ENCODE measurements around the gene C2orf49. TPM values are rescaled to one million over a fixed set of nuclear protein-coding genes. Genes with fewer than 3 reads are reported as not detected.

Gene C2orf49
- 33.5 TPM for total RNA-seq

DNA sequence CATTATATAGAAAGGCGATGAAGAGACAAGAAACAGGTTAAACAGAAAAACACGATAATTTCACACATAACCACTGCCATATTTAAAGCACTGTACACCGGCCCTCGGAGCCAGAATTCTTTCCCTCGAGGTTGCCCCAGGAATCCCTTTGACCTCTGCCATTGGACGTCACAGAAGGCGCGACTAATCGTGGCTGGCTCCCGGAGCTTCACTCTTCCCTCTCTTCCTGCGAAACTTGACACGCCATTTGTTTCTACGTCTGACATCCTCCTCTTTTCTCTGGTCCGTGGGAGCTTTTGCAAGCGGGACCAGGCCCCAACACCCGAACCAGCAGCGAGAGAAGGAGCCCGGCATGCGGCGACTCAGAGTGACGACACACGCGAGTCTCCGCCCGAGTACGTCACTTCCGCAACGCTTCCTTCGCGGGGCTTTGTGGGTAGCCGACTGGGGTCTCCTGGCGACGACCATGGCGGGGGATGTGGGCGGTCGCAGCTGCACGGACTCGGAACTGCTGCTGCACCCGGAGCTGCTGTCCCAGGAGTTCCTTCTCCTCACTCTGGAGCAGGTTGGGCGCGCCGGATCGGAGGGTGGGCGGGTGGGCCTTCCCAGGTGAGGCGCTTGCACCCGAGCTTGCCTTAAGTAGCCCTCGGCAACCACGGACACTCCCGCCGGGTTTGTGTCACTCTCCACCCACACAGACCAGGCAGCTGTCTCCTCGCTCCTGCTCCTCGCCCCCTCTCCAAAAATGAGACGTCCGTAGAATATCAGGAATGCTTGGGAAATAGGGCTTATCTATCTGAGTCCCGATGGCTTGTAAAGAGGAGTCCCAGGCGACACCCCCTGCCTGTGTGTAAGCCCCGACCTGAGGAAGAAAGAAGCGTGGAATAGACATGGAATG lies at the start of gene C2orf49:
Gene C2orf49 (plus strand): TSS at position 419 of the 898 bp plus-strand sequence. CDS start 48 bp downstream, at position 467.
- peak; percentile 88 for DNase-seq

- DNase-seq: no peak
Observed at GRCh38 chr2:105287692-105288091, 49.6 kb upstream of the C2orf49 start.

- no peak for DNase-seq
Observed at GRCh38 chr2:105288133-105288532, 49.2 kb upstream of the C2orf49 start.

DNA sequence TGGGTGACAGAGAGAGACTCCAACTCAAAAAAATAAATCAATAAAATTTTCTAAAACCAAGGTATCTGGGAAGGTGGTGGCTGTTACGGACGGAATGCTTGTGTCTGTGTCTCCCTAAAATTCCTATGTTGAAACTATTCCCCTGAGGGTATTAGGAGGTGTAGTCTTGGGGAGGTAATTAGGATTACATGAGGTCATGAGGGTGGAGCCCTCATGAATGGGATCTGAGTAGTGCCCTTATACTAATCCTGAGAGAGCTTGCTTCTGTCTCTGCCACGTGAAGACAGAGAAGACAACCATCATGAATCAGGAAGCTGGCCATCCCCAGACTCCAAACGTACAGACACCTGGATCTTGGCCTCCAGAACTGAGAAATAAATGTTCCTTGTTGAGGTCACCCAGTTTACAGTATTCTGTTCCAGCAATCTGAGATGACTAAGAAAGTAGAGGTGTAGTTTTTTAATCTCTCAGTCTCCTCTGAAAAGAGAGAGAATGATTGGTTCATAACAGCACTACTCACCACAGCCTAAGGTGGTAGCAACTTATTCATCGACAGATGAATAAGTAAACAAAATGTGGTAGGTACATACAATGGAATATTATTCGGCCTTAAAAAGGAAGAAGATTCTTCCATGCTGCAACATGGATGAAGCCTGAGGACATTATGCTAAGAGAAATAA lies 46.2 kb upstream of the C2orf49 start:
- no peak for DNase-seq

DNA sequence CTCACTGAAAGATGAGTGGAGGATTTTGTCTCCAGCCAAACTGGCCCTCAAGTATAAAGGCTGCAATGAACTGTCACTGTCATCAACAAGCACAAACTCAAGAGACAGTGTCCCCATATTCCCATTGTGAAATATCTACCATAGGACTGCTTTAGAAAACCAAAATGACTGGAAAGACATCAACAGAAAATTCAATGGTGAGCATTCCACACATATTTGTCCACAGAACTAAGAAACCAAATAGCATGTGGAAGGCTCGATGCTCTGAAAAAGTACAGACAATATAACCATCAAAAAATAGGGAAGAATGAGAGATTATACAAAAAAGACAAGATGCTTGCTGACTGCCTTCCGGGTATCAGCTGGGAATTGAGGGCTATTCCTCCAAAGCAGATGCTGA lies 45.4 kb upstream of the C2orf49 start:
- DNase-seq: no peak

DNA sequence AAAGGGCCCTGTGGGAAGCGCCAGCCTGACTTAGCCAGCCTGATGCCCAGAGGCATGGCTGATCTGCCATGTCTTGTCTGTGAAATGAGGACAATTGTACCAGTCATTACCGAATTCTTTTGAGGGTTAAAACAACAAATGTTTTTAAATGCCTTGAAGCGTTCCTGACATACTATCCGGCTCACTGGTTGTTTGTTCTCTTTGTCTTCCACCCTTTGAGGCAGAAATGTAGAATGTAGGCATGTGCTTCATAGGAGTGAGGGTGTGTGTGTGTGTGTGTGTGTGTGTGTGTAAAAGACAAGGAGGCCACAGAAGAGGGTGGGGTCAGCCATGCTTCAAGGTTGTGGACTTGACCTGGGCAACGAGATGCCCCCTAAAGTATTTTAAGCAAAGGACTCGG lies 43.3 kb upstream of the C2orf49 start:
- DNase-seq: no peak

DNA sequence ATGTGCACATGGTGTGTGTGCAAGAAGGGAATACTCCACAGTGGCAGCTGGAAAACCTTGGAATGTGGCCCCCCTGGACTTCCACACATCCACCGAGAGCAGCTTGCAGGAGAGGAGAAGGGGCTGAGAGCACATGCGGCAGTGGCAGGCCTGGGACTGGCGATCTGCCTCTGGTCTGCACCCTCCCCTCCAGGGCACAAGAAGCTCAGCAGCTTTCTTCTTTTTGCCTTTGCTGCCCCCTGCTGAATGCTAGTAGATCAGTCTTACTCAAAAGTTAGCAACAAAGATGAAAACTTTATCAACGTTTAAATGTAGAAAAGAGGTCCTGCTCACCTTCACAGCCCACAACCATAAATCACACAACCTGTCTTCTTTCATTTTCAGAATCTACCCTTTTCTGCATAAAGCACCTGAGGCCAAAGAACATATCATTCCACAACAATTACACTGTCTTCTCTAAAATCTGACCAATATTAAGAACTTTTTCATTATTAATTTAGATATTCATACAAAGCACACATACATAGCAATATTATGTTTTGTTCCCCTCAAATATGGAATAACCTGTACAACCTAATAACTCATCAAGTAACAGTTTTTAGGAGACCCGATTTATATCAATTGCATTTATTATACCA lies 42.4 kb upstream of the C2orf49 start:
- DNase-seq: peak; percentile 43

DNA sequence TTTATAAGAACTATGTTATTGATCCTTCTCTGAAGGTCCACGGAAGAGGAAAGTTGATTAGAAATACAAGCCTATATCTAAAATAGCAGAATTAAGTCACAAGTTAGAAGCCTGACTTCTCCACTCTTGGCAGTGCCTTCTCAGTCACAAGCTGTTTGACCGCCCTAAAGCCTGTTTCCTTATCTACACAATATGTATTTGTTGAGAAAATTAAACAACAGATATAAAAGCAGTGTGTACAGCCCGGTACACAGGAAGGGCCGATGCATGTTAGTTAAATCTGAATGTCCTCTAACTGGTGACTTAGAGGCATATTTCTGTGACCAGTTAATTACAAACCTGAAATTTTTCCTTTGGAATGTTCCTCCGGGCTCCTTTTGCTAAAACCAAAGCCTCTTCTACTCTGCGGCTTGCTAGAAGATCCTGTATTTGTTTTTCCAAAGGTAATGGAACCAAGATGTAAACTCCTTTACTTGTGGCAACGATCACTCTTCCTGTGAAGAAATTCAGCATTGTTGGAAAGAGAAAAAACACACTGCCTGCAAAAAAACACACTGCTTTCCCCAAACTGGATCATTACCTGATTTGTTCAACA lies 41.2 kb upstream of the C2orf49 start:
- no peak for DNase-seq

DNA sequence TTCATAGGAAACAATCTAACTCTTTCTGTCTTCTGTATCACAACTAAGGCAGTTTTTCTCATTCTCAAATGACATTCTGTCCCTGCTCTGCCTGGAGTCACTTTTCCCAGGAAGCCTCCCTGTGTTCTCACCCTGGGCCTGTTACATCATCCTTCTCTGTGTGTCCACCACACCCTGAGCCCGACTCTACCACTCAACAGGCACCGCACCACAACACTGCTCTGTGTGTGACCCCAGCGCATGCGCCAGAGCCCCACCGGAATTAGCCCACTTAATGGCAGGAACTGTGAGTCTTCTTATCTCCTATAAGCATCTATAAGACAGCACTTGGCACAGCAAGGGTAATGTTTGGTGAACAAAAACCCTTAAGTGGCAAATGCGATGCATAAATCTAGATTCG lies 40.1 kb upstream of the C2orf49 start:
- DNase-seq: no peak

DNA sequence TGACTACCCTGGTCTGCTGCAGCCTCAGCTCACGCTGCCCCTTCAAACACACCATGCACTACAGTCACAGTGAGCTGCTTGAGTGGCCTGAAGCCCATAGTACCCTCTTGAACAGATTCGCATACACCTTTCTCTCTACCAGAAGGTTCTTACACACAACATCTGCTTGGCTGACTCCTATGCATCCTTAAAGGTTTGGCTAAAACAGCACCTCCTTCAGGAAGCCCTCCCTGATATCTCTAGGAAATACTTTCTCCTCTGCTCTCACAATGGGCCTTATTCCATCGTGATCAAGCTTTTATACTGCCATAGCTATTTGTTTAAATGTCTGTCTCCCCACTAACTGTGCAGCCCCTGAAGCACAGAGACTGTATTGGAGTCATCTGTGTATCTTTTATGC lies 39.3 kb upstream of the C2orf49 start:
- DNase-seq: no peak

DNA sequence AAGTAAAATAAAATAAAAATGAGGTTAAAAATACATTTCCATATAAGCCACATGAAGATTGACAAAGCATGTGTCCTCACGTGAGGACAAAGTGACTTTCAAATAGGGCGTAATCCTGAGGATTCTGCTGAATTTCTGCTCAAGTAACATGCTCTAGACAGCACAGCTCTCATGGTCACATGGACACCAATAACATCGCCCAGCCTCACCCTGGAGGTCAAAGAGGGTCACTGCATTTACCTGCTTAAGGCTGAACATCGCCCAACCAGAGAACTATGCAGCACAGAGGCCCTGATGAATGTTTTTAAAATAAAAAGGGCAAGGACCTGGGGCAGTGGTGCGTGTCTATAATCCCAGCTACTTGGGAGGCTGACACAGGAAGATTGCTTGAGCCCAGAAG lies 38.0 kb upstream of the C2orf49 start:
- no peak for DNase-seq

- no peak for DNase-seq
Observed at GRCh38 chr2:105301646-105302045, 35.7 kb upstream of the C2orf49 start.

DNA sequence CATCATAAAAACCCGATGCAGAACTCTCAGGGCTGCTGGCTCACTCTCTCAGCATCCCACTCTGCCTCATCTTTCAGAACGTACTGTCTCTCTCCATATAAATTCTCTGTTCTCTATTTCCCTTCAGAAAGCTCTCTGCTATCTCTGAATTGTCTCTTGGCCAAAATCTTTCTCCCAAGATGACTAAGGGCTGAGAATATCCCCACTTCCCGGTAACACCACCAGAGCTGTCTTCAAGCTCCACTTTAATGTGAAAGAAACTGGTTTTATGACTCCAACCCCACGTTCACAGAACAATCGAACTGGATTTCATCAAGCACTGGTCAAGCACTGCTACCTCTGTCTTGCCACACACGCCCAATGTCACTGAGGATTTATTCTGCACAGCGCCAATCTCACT lies 30.2 kb upstream of the C2orf49 start:
- no peak for DNase-seq

- no peak for DNase-seq
Observed at GRCh38 chr2:105307550-105307949, 29.8 kb upstream of the C2orf49 start.

DNA sequence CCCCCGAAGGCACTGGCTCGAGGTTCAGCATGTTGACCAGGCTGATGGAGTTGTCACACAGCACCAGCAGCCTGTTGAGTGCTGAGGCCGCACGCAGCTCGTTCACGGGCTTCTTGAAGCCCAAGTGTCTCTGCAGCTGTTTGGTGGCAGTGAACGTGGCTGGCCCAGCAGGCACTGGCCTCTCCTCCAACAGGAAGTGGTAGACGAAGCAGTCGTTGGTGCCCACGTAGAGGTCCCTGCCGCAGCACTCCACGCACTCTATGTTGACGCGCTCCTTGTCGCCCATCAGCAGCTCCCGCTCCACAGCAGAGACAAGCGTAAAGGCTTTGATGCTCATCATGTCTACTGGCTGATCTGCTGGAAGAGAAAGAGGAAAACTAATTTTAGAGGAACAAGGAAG lies 29.4 kb upstream of the C2orf49 start:
- DNase-seq: no peak

DNA sequence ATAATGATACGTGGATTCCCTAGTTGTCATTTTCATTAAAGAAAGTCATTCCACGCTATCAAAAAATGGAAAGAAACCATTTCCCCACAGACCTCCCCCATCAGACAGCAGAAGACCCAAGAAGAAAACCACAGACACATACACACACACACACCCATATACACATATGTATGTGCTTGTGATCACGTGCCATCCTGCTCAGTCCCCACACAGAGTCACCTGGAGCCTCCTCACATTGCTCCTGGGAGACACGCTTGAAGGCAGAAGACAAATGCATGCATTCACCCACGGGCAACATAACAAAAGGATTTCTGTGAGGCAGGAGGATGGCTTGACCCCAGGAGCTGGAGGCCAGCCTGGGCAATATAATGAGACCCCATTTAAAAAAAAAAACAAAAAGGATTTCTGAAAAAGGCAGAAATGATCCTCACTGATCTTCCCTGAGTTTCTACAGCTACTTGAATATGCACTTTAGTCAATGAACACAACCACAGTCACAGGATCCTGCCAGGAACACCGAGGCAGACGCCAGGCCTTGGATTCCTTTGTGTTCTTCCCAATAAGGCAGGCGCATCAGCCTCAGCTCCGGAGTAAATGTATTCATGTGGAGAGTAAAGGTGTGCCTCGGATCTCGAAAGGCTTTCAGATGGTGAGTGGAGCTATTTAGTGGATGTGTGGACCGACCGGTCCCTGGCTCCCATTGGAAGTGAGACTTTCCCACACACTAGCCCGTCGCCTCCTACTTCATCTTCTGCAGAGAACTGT lies 28.8 kb upstream of the C2orf49 start:
- no peak for DNase-seq

GRCh38 chr2:105309147-105309545 lies 28.2 kb upstream of the C2orf49 start:
- DNase-seq: no peak

DNA sequence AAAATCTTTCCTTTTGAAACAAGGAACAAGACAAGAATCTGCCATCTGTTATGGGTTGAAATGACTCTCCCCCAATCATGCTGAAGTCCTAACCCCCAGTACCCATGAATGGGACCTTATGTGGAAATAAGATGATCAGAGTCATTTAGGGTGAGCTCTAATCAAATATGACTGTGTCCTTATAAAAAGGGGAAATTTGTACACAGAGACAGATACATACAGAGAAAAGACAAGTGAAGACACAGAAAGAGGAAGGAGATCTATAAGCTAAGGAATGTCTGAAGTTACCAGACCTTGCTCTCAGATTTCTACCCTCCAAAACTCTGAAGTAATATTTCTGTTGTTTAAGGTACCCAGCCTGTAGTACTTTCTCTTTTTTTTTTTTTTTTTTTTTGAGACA lies 23.5 kb upstream of the C2orf49 start:
- no peak for DNase-seq

DNA sequence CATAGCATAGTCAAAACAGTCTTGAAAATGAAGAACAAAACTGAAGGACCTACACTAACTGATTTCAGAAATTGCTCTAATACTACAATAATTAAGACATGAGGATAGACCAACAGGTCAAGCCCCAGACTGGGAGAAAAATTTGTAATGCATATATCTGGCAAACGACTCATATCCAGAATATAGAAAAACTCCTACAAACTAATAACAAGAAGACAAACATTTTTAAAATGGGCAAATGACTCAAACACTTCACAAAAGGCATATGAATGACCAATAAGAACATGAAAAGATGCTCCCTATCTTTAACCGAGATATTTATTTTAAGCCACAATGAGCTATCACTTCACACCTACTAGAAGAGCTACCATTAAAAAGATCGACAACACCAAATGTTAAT lies 22.0 kb upstream of the C2orf49 start:
- DNase-seq: no peak

GRCh38 chr2:105317937-105318336 lies 19.4 kb upstream of the C2orf49 start:
- DNase-seq: no peak

DNA sequence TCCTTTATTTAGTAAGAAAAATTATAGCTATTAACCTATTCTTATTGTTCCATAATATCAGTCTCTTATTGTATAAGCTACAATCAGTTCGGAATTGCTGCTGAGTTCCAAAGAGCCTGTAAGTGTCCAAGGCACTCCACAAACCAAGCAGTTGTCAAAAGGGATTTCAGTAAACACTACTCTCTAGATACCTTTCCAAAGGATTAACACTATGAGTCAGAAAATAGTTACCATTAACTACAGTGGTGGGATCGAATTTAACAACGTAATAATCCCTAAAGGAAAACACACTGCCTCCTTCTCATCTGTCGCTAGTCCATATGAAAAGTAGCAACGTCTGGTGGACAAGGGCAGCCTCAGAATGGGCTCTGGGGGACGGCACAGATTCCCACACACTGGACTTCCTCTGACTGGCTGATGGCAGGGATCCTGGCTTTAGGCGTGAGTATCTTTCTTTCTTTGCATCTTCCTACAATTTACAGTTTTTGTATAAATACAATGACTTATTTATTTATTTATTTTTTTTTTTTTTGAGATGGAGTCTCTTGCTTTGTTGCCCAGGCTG lies 16.6 kb upstream of the C2orf49 start:
- DNase-seq: no peak
